Right lobe of liver (tissue), 6 donors: ENCODE measurements around the gene ATP13A3. TPM values are rescaled to one million over a fixed set of nuclear protein-coding genes. Genes with fewer than 3 reads are reported as not detected.
A peak's percentile ranks its signal among the peaks of the same experiment; 100 is the strongest.

ENCODE experiments used
- ATAC-seq, 4 donors: fragments of 200-7000 bp; cut with Tn5 transposase; one replicate each; pipeline ENCODE4 v1.9.1; 2020; ENCODE audit warnings: mild to moderate bottlenecking in 4 of 4, moderate library complexity in 4 of 4
- DNase-seq, 3 donors: peaks; one replicate each; pipeline ENCODE4 v3.0.0-alpha.2; 2020
- H3K27ac ChIP-seq, 3 donors: fragments of 200-600 bp; one replicate each; pipeline ENCODE4 v1.8.0; 2022
- H3K27me3 ChIP-seq, 2 donors: fragments of 200-600 bp; one replicate each; pipeline ENCODE4 v1.8.0; 2022
- H3K36me3 ChIP-seq, 4 donors: fragments of 200-600 bp; sonication (generic) in 1 of 4; one replicate each; pipeline versions ENCODE4 v1.5.1 to v1.8.0; 2017 to 2022; ENCODE audit warnings: control low read depth in 1 of 4
- H3K4me1 ChIP-seq, 4 donors: fragments of 200-600 bp; sonication (generic) in 1 of 4; one replicate each; pipeline versions ENCODE4 v1.5.1 to v1.8.0; 2017 to 2022; ENCODE audit warnings: control low read depth in 1 of 4
- H3K4me3 ChIP-seq, 3 donors: fragments of 200-600 bp; one replicate each; pipeline ENCODE4 v1.8.0; 2022
- H3K9me3 ChIP-seq, 4 donors: fragments of 200-600 bp; sonication (generic) in 1 of 4; one replicate each; pipeline versions ENCODE4 v1.5.1 to v1.8.0; 2017 to 2022; ENCODE audit warnings: control low read depth in 1 of 4
- CTCF ChIP-seq, 4 donors: fragments of 200-600 bp in 3 of 4; fragments of 450-650 bp in 1 of 4; IDR thresholded peaks; one replicate each; pipeline versions ENCODE4 v1.5.1 to v1.8.0; 2016 to 2022; ENCODE audit warnings: antibody characterized with exemption in 4 of 4, mild to moderate bottlenecking in 2 of 4
- POLR2A ChIP-seq: fragments of 450-650 bp; IDR thresholded peaks from one replicate; pipeline ENCODE4 v1.6.1; 2017; ENCODE audit warnings: antibody characterized with exemption, mild to moderate bottlenecking
- WGBS: methylation state at CpG from one replicate; pipeline ENCODE4 v1.1.6; 2018; ENCODE audit warnings: low coverage, low lambda C conversion rate; ENCODE audit not compliant: insufficient coverage; ENCODE audit errors: missing lambda C conversion rate; 5-methylcytosine and 5-hydroxymethylcytosine counted together
- intact Hi-C, 2 donors: fragments of 100-400 bp; cut with DNase I; formaldehyde crosslinking; loops; one replicate each; pipeline versions ENCODE4 v1.11.2 to v1.14.1; 2022
- total RNA-seq, 6 experiments: library from RNA; depleted of rRNA in 2 of 6; stranded (reverse); fragments of >200 nt in 2 of 6; fragmentation: NEBNext Ultra II Directional in 3 of 6; extraction: Animal tissue kit (Norgen Biotek cat#: 25700) in 3 of 6; gene quantifications; one replicate each; pipeline versions ENCODE4 v1.1.0 to v1.2.4, GENCODE V29; 2016 to 2023
- donor health status: DM: no; HTN: yes; CAD: no.
- donor health status: DM: no; HTN: no; CAD: no.
- donor health status: DM: no; HTN: no; CAD: no.
- donor health status: DM: no; HTN: yes; CAD: no.
- donor health status: DM: no; HTN: yes; CAD: no.

ATP13A3 gene
- total RNA-seq, 6 experiments from 2014 or later, result 109 to 172 (median 145) TPM

GRCh38 chr3:194386648-194387047 lies 100.2 kb downstream of the ATP13A3 start:
- ATAC-seq (peak; percentile 47 to 72 (median 58)), DNase-seq (no peak)
- intact Hi-C loops, result no loop called here
- WGBS, result 18% methylated on average over 7 of the region's 7 CpGs
- H3K27me3 ChIP-seq, result no peaks in the 10 kb centered on the region
- no peaks in the 10 kb centered on the region for H3K4me1 ChIP-seq
- no peaks in the 10 kb centered on the region for H3K9me3 ChIP-seq
- H3K27ac ChIP-seq, result no peak overlapping the region
- TF ChIP-seq POLR2A (no peak), CTCF (IDR thresholded peaks at IDR 0.05) (no peak)
- H3K4me3 ChIP-seq, result no peak overlapping the region
- no peaks in the 10 kb centered on the region for H3K36me3 ChIP-seq

GRCh38 chr3:194386066-194386465 lies 100.7 kb downstream of the ATP13A3 start:
- ATAC-seq (no peak), DNase-seq (peak in 1 of 3 donors; percentile 16)
- H3K9me3 ChIP-seq, result no peaks in the 10 kb centered on the region
- H3K4me1 ChIP-seq, result no peaks in the 10 kb centered on the region
- no peak overlapping the region for H3K27ac ChIP-seq
- no peak for TF ChIP-seq POLR2A
- TF ChIP-seq CTCF (IDR thresholded peaks at IDR 0.05), result no peak
- no peaks in the 10 kb centered on the region for H3K36me3 ChIP-seq
- 78% methylated on average over 11 of the region's 15 CpGs for WGBS
- intact Hi-C loops, result no loop called here
- H3K4me3 ChIP-seq, result no peak overlapping the region
- no peaks in the 10 kb centered on the region for H3K27me3 ChIP-seq

GRCh38 chr3:194384569-194385001 lies 102.2 kb downstream of the ATP13A3 start:
- no peaks in the 10 kb centered on the region for H3K27me3 ChIP-seq
- TF ChIP-seq POLR2A (no peak), CTCF (IDR thresholded peaks at IDR 0.05) (no peak)
- H3K27ac ChIP-seq, result no peak overlapping the region
- H3K36me3 ChIP-seq, result no peaks in the 10 kb centered on the region
- no peaks in the 10 kb centered on the region for H3K9me3 ChIP-seq
- DNase-seq, result peak in 2 of 3 donors; percentile 29 to 31
- intact Hi-C loops, result no loop called here
- no peaks in the 10 kb centered on the region for H3K4me1 ChIP-seq
- H3K4me3 ChIP-seq, result no peak overlapping the region
- no CpG with 5 or more reads among the region's 12 CpGs for WGBS
- ATAC-seq, result no peak

- TF ChIP-seq POLR2A, result no peak
- no peak for TF ChIP-seq CTCF (IDR thresholded peaks at IDR 0.05)
- H3K27me3 ChIP-seq, result no peaks in the 10 kb centered on the region
- no peaks in the 10 kb centered on the region for H3K36me3 ChIP-seq
- ATAC-seq (no peak), DNase-seq (peak in 2 of 3 donors; percentile 17 to 23)
- intact Hi-C loops, result no loop called here
- H3K4me1 ChIP-seq, result no peaks in the 10 kb centered on the region
- H3K27ac ChIP-seq, result no peak overlapping the region
- 80% methylated on average over 5 of the region's 6 CpGs for WGBS
- no peaks in the 10 kb centered on the region for H3K9me3 ChIP-seq
- no peak overlapping the region for H3K4me3 ChIP-seq
These were observed 102.6 kb downstream of the ATP13A3 start for GRCh38 chr3:194384156-194384555.
